Spleen (tissue), 11 donors: ENCODE measurements around the gene ESRRB. TPM values are rescaled to one million over a fixed set of nuclear protein-coding genes. Genes with fewer than 3 reads are reported as not detected.

Experiments used
- DNase-seq: peaks from one replicate; pipeline ENCODE4 v3.0.0-alpha.2; 2020
- H3K27ac ChIP-seq, 8 donors: fragments of 200-600 bp; sonication (generic) in 7 of 8; 1 replicate in 4 of 8; 2 replicates in 4 of 8; pipeline versions ENCODE4 v1.5.0 to v1.8.0; 2016 to 2021; ENCODE audit warnings: inconsistent platforms in 4 of 8, mild to moderate bottlenecking in 4 of 8, moderate library complexity in 1 of 8
- H3K27me3 ChIP-seq, 7 donors: fragments of 200-600 bp; sonication (generic) in 6 of 7; replicated peaks in 1 of 7; 1 replicate in 4 of 7; 2 replicates in 3 of 7; pipeline versions ENCODE4 v1.5.0 to v1.8.0; 2016 to 2021; ENCODE audit warnings: inconsistent platforms in 3 of 7, mild to moderate bottlenecking in 1 of 7
- H3K36me3 ChIP-seq, 6 donors: fragments of 200-600 bp; sonication (generic) in 5 of 6; 1 replicate in 4 of 6; 2 replicates in 2 of 6; pipeline versions ENCODE4 v1.5.0 to v1.8.0; 2016 to 2021; ENCODE audit warnings: inconsistent platforms in 2 of 6
- H3K4me1 ChIP-seq, 6 donors: fragments of 200-600 bp; sonication (generic) in 5 of 6; 1 replicate in 3 of 6; 2 replicates in 3 of 6; pipeline versions ENCODE4 v1.5.0 to v1.8.0; 2016 to 2021; ENCODE audit warnings: inconsistent platforms in 3 of 6
- H3K4me3 ChIP-seq, 8 donors: fragments of 200-600 bp; sonication (generic) in 7 of 8; 1 replicate in 4 of 8; 2 replicates in 4 of 8; pipeline versions ENCODE4 v1.5.0 to v1.8.0; 2016 to 2021; ENCODE audit warnings: inconsistent platforms in 4 of 8, mild to moderate bottlenecking in 4 of 8, moderate library complexity in 2 of 8
- H3K9me3 ChIP-seq, 8 donors: fragments of 200-600 bp; sonication (generic) in 7 of 8; 1 replicate in 4 of 8; 2 replicates in 4 of 8; pipeline versions ENCODE4 v1.5.0 to v1.8.0; 2016 to 2021; ENCODE audit warnings: inconsistent platforms in 4 of 8
- POLR2A ChIP-seq, 3 donors: fragments of 450-650 bp; IDR thresholded peaks; one replicate each; pipeline ENCODE4 v1.5.1; 2017; ENCODE audit warnings: antibody characterized with exemption in 3 of 3, mild to moderate bottlenecking in 1 of 3
- POLR2AphosphoS5 ChIP-seq, 3 donors: sonication (generic); formaldehyde crosslinking; IDR thresholded peaks; one replicate each; pipeline ENCODE4 v1.5.1; 2017; ENCODE audit warnings: antibody characterized with exemption in 3 of 3
- WGBS, 5 donors: extraction: QIAGEN DNeasy Blood & Tissue Kit in 3 of 5; methylation state at CpG; one replicate each; pipeline versions ENCODE4 v1.1.5 to v1.1.7; 2013 to 2018; 5-methylcytosine and 5-hydroxymethylcytosine counted together
- intact Hi-C: fragments of 100-400 bp; cut with DNase I; formaldehyde crosslinking; loops from one replicate; pipeline ENCODE4 v1.15.0; 2023; ENCODE audit warnings: low total_unique reads
- polyA plus RNA-seq, 3 donors: library from polyadenylated mRNA; stranded (reverse); fragments of 200-250 nt; gene quantifications; one replicate each; pipeline ENCODE4 v1.2.1, GENCODE V29; 2013
- total RNA-seq, 7 donors: library from RNA; depleted of rRNA in 3 of 7; stranded (reverse); fragments of >200 nt in 3 of 7; fragmentation: NEBNext Ultra II Directional in 4 of 7; extraction: Animal tissue kit (Norgen Biotek cat#: 25700) in 4 of 7; gene quantifications; one replicate each; pipeline versions ENCODE4 v1.1.0 to v1.2.1, GENCODE V29; 2016 to 2021
- TF ChIP-seq, protein P1 (sequence below), 11 experiments: fragments of 200-600 bp in 7 of 11; fragments of 450-650 bp in 4 of 11; sonication (generic) in 4 of 11; IDR thresholded peaks in 8 of 11; conservative IDR thresholded peaks in 3 of 11; 1 replicate in 7 of 11; 2 replicates in 4 of 11; pipeline versions ENCODE4 v1.4.0 to v1.8.0; 2016 to 2021; ENCODE audit warnings: antibody characterized with exemption in 11 of 11, inconsistent platforms in 4 of 11, mild to moderate bottlenecking in 1 of 11
- donor health status: healthy with polysubstance abuse.
- donor health status: DM: no; HTN: no; CAD: no; lungs with moderate emphysema.
- donor health status: DM: no; HTN: no; CAD: no.
- donor health status: Bipolar disorder and iron deficiency.
- donor health status: healthy.
- donor health status: DM: no; HTN: no; CAD: no.
- donor health status: DM: yes; HTN: yes; CAD: no.

ESRRB gene
- total and polyA plus RNA-seq, 10 donors = 0.10 to 1.1 (median 0.72) TPM; not detected in 1

DNA sequence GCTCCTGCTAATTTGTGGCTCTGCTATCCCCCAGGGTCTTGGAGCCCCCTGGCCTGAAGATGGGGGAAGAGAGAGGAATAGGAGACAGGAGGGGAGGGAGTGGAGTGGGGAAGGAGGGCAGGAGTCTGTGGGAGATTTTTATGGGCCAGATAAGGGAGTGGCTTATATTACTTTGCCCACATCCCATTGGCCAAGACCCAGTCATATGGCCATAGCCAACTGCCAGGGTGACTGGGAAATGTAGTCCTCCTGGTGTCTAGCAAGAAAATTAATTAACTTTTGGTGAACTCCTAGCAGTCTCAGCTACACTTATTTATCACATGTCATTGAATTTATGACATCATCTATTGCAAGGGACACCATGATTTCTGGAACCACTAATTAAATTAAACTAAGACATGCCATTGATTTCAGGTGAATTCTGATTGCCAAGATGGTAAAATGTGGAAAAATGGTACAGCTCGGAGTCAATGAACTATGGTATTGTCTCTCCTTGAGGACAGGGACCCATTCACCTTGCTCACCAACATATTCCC lies 50.3 kb downstream of the ESRRB start:
- Histone ChIP-seq H3K4me3 (no peak overlapping the region), H3K27ac (no peak overlapping the region), H3K4me1 (peaks cover 0 to 4% (median 0%) of the 10 kb centered on the region in 6 donors), H3K36me3 (no peaks in the 10 kb centered on the region), H3K9me3 (no peaks in the 10 kb centered on the region), H3K27me3 (peaks cover 0 to 6% (median 0%) of the 10 kb centered on the region in 7 donors)
- WGBS, 5 donors = 78 to 93% (median 89%) methylated on average over 1 of the region's 1 CpG
- intact Hi-C loops = no loop called here
- no peak for DNase-seq
- TF ChIP-seq, protein P1, sequence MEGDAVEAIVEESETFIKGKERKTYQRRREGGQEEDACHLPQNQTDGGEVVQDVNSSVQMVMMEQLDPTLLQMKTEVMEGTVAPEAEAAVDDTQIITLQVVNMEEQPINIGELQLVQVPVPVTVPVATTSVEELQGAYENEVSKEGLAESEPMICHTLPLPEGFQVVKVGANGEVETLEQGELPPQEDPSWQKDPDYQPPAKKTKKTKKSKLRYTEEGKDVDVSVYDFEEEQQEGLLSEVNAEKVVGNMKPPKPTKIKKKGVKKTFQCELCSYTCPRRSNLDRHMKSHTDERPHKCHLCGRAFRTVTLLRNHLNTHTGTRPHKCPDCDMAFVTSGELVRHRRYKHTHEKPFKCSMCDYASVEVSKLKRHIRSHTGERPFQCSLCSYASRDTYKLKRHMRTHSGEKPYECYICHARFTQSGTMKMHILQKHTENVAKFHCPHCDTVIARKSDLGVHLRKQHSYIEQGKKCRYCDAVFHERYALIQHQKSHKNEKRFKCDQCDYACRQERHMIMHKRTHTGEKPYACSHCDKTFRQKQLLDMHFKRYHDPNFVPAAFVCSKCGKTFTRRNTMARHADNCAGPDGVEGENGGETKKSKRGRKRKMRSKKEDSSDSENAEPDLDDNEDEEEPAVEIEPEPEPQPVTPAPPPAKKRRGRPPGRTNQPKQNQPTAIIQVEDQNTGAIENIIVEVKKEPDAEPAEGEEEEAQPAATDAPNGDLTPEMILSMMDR (IDR thresholded peaks at IDR 0.05 in 8 of 11, conservative IDR thresholded peaks at IDR 0.05 in 3 of 11) = no peak
- TF ChIP-seq POLR2A (IDR thresholded peaks at IDR 0.05) (no peak), POLR2AphosphoS5 (IDR thresholded peaks at IDR 0.05) (no peak)

DNA sequence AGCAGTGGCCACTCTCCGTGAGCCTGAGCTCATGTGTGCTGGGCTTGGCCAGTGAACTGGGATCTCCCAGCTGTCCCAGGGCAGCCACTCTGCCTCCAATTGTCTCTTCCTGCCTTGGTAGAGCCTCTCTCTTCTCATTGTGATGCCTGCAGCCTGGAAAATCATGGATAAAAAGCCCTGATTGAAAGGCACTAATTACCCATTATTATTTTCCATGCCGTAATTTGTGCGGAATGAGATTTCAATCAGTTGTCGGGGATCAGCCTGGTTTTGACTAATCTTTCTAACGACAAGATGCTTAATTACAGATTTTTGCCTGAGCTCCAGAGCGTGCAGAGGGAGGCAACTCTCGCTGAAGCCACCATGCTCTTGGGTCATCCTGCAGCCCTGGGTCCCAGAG lies 52.7 kb downstream of the ESRRB start:
- intact Hi-C loops = no loop called here
- H3K27me3 ChIP-seq = peaks cover 0 to 11% (median 0%) of the 10 kb centered on the region in 7 donors
- peaks cover 0 to 4% (median 0%) of the 10 kb centered on the region in 6 donors for H3K4me1 ChIP-seq
- TF ChIP-seq, protein P1 (IDR thresholded peaks at IDR 0.05 in 8 of 11, conservative IDR thresholded peaks at IDR 0.05 in 3 of 11) = no peak
- TF ChIP-seq POLR2A (IDR thresholded peaks at IDR 0.05) = no peak
- no peaks in the 10 kb centered on the region for H3K9me3 ChIP-seq
- 83 to 88% (median 87%) methylated on average over 7 of the region's 7 CpGs for WGBS, 5 donors
- no peaks in the 10 kb centered on the region for H3K36me3 ChIP-seq
- DNase-seq = no peak
- no peak overlapping the region for H3K27ac ChIP-seq
- no peak overlapping the region for H3K4me3 ChIP-seq

DNA sequence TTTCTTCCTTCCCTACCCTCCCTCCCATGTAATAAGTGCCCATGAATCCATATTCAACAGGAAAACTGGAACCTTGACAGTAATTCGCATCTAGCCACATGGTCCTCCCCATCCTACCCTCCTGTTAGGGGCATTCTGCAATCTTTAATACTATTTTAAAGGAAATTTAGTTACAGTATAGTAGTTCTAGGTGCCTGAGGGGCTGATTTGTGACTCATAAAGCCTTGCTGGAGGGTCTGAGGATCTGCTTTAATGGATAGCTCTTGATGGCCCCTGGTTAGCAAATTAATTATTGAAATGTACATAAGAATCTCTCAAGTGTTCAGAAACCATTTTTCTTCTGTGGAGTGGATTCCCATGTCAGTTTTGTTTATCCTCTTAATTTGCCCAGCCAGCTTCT lies 54.1 kb downstream of the ESRRB start:
- intact Hi-C loops = no loop called here
- no peak overlapping the region for H3K27ac ChIP-seq
- peaks cover 0 to 22% (median 0%) of the 10 kb centered on the region in 7 donors for H3K27me3 ChIP-seq
- DNase-seq = no peak
- no peaks in the 10 kb centered on the region for H3K36me3 ChIP-seq
- TF ChIP-seq POLR2A (IDR thresholded peaks at IDR 0.05) (no peak), POLR2AphosphoS5 (IDR thresholded peaks at IDR 0.05) (no peak)
- TF ChIP-seq, protein P1 (IDR thresholded peaks at IDR 0.05 in 8 of 11, conservative IDR thresholded peaks at IDR 0.05 in 3 of 11) = no peak
- peaks cover 0 to 4% (median 0%) of the 10 kb centered on the region in 6 donors for H3K4me1 ChIP-seq
- H3K4me3 ChIP-seq = no peak overlapping the region
- 51 to 93% (median 79%) methylated on average over 1 of the region's 1 CpG for WGBS, 5 donors
- no peaks in the 10 kb centered on the region for H3K9me3 ChIP-seq

DNA sequence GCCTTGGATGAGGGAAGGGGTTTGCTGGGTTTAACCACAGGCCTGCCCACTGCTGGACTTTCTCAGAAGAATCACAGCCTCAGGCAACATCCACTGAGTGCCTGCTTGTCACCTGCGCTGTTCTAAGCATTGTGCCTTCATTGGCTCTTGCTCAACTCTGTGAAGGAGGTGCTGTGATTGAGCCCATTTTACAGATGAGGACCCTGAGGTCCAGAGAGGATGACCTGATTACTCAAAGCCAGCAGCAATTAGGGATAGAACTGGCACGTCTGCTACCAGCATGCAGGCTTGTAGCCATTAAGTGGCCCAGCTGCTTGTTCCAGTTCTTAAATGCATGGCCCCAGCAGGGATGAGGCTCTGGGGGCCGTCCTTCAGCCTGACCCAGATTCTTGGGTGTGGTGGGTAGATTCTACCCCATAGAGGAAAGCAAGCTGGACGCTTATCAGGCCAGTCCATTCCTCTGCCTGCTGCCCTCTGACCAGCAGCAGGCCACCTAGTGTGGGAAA lies 54.6 kb downstream of the ESRRB start:
- no peak for DNase-seq
- Histone ChIP-seq H3K9me3 (no peaks in the 10 kb centered on the region), H3K27me3 (peaks cover 0 to 21% (median 0%) of the 10 kb centered on the region in 7 donors), H3K4me1 (peaks cover 0 to 4% (median 0%) of the 10 kb centered on the region in 6 donors), H3K36me3 (no peaks in the 10 kb centered on the region), H3K27ac (no peak overlapping the region), H3K4me3 (no peak overlapping the region)
- no peak for TF ChIP-seq POLR2A (IDR thresholded peaks at IDR 0.05)
- TF ChIP-seq, protein P1 (IDR thresholded peaks at IDR 0.05 in 8 of 11, conservative IDR thresholded peaks at IDR 0.05 in 3 of 11) = no peak
- no peak for TF ChIP-seq POLR2AphosphoS5 (IDR thresholded peaks at IDR 0.05)
- intact Hi-C loops = no loop called here
- WGBS, 5 donors = 70 to 88% (median 78%) methylated on average over 3 to 4 of the region's 4 CpGs
